OCI-LY3 (cell line): Measurements from ENCODE around the gene KARS1.
A peak's percentile ranks its signal among the peaks of the same experiment; 100 is the strongest.

ENCODE experiments used
- H2AFZ ChIP-seq: fragments of 200-600, 300-600 bp; shearing (Covaris generic); 2 replicates; pipeline ENCODE4 v1.6.0; 2014; ENCODE audit warnings: antibody characterized with exemption, low read depth, low read length
- H3K27ac ChIP-seq: fragments of 200-600, 300-600 bp; sonication (generic); 2 replicates; pipeline ENCODE4 v1.5.1; 2014; ENCODE audit warnings: mild to moderate bottlenecking, low read length, moderate library complexity, mixed read lengths
- H3K27me3 ChIP-seq: fragments of 200-600, 300-600 bp; sonication (generic); 2 replicates; pipeline ENCODE4 v1.6.1; 2014; ENCODE audit warnings: low read depth, low read length, mixed read lengths
- H3K36me3 ChIP-seq: fragments of 200-600, 300-600 bp; sonication (generic); replicated peaks from 2 replicates; pipeline ENCODE3; 2014; ENCODE audit warnings: low read depth, low read length, mixed read lengths
- H3K4me1 ChIP-seq: fragments of 300-600, 200-600 bp; sonication (generic); 2 replicates; pipeline ENCODE4 v1.6.1; 2014; ENCODE audit warnings: low read length, mixed read lengths
- H3K4me2 ChIP-seq: fragments of 200-600, 300-600 bp; sonication (generic); 2 replicates; pipeline ENCODE4 v1.6.1; 2014; ENCODE audit warnings: low read length, mixed read lengths
- H3K4me3 ChIP-seq: fragments of 300-600, 200-600 bp; sonication (generic); 2 replicates; pipeline ENCODE4 v1.5.1; 2014; ENCODE audit warnings: antibody characterized with exemption, mild to moderate bottlenecking, low read length, moderate library complexity
- H3K79me2 ChIP-seq: fragments of 300-600, 200-600 bp; shearing (Covaris generic); 2 replicates; pipeline ENCODE4 v1.6.1; 2014; ENCODE audit warnings: mild to moderate bottlenecking, low read length, mixed read lengths
- H3K9ac ChIP-seq: fragments of 300-600, 200-600 bp; shearing (Covaris generic); 2 replicates; pipeline ENCODE4 v1.6.0; 2014; ENCODE audit warnings: mild to moderate bottlenecking, low read length, moderate library complexity
- H3K9me3 ChIP-seq: fragments of 200-600, 300-600 bp; shearing (Covaris generic); 2 replicates; pipeline ENCODE4 v1.6.1; 2014; ENCODE audit warnings: low read length, mixed read lengths; ENCODE audit not compliant: insufficient read depth
- H4K20me1 ChIP-seq: fragments of 200-600, 300-600 bp; sonication (generic); 2 replicates; pipeline ENCODE4 v1.6.1; 2016; ENCODE audit warnings: low read length, mixed read lengths; ENCODE audit not compliant: insufficient read depth
- EZH2phosphoT487 ChIP-seq: fragments of 200-600 bp; shearing (Covaris generic); IDR thresholded peaks from 2 replicates; pipeline ENCODE4 v1.6.1; 2018; ENCODE audit warnings: antibody characterized with exemption, mixed run types, low read depth
- TF ChIP-seq, protein P1 (sequence below): fragments of 200-600, 300-600 bp; sonication (generic); IDR thresholded peaks from 2 replicates; pipeline ENCODE4 v1.5.1; 2014; ENCODE audit warnings: antibody characterized with exemption, low read length, low read depth

Gene KARS1

DNA sequence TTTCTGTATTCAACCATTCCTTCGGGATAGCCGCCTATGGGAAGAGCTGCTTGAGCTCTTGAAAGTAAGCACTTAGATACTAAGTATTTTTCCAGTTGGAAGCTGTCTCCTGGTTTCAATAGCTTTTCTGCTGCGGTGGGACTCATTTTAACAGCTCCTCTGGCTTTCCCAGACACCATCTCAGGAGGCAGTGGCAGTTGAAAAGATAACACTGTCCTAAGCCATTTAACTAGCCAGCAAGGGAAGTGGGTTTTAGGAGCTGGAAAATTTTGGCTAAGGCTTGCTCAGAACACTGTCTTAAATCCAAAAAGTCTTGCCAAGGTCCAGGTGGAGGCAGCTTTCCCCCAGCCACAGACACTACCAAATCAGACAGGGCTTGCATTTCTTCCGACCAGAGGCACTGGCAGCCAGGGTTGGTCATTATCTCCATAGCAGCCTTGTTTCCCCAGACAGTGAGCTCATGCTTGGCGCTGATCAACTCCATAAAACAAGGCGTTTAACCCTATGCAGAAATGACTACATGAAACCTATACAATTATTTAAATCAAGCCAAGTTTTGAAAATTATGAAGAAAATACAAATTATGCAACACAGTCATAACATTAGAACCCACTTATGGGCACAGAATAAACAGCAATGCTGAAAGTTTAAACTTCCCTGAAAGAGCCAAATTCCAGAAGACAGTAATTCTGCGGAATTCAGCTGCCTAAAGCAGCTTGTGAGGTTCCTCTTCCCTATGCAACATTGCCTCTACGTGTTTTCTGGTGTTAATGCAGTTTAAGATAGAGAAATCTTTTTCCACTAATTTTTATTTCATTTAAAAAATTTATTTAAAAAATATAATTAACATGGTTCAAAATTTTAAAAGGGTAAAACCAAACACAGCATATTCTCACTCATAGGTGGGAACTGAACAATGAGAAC is 56.3 kb downstream of the KARS1 start:
- no peak overlapping the region for H3K4me2 ChIP-seq
- no peak overlapping the region for H3K27ac ChIP-seq
- TF ChIP-seq, protein P1, sequence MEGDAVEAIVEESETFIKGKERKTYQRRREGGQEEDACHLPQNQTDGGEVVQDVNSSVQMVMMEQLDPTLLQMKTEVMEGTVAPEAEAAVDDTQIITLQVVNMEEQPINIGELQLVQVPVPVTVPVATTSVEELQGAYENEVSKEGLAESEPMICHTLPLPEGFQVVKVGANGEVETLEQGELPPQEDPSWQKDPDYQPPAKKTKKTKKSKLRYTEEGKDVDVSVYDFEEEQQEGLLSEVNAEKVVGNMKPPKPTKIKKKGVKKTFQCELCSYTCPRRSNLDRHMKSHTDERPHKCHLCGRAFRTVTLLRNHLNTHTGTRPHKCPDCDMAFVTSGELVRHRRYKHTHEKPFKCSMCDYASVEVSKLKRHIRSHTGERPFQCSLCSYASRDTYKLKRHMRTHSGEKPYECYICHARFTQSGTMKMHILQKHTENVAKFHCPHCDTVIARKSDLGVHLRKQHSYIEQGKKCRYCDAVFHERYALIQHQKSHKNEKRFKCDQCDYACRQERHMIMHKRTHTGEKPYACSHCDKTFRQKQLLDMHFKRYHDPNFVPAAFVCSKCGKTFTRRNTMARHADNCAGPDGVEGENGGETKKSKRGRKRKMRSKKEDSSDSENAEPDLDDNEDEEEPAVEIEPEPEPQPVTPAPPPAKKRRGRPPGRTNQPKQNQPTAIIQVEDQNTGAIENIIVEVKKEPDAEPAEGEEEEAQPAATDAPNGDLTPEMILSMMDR: no peak
- no peak for TF ChIP-seq EZH2phosphoT487

DNA sequence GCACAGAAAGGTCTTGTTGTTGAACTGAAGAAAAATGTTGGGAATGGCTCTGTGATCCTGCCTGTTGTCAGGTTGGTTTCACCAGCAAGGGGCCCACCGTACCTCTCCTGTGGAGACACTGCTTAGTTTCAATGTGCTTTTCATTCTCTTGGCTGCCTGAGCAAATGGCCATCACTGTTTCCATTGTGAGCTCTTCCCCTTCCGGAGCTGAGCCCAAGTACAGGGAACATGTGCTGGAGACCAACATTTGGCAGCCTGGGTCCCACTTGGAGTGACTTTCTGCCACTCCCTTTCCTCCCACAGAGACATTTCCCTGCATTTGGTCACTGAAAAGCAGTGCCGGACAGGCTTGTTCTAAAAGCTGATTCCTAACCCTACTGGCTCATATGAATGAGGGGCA is 58.2 kb downstream of the KARS1 start:
- H3K79me2 ChIP-seq: no peaks in the 10 kb centered on the region
- H3K27ac ChIP-seq: no peak overlapping the region
- no peak overlapping the region for H3K9ac ChIP-seq
- H3K9me3 ChIP-seq: no peaks in the 10 kb centered on the region
- H3K27me3 ChIP-seq: no peaks in the 10 kb centered on the region
- peaks cover 4% of the 10 kb centered on the region for H3K4me1 ChIP-seq
- H3K36me3 ChIP-seq: no peaks in the 10 kb centered on the region
- no peaks in the 10 kb centered on the region for H4K20me1 ChIP-seq
- H2AFZ ChIP-seq: no peak overlapping the region
- no peak for TF ChIP-seq EZH2phosphoT487
- no peak overlapping the region for H3K4me3 ChIP-seq
- no peak overlapping the region for H3K4me2 ChIP-seq

More for the DNA sequence above, 56.3 kb downstream of the KARS1 start:
- Histone ChIP-seq H2AFZ (no peak overlapping the region), H3K79me2 (no peaks in the 10 kb centered on the region), H3K4me1 (no peaks in the 10 kb centered on the region), H3K9me3 (no peaks in the 10 kb centered on the region), H3K4me3 (no peak overlapping the region), H4K20me1 (no peaks in the 10 kb centered on the region), H3K27me3 (no peaks in the 10 kb centered on the region), H3K9ac (no peak overlapping the region), H3K36me3 (no peaks in the 10 kb centered on the region)

DNA sequence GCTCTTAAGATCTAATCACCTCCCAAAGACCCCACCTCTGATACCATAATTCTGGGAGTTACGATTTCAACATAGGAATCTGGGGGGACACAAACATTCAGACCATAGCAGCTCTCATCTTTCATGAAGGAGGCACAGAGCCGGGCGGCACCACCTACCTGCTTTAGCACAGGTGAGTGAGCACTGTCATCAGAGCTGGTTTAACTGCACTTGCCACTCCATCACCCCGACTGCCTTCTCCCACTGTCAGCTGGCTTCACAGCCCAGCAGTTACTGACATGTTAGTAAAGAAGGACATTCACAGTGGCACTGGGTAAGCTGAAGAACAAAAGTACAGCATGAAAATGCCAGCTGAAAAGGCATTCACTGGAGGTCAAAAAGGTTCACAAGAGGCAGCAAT is 58.7 kb downstream of the KARS1 start:
- TF ChIP-seq, protein P1: no peak
- no peak for TF ChIP-seq EZH2phosphoT487
- no peak overlapping the region for H2AFZ ChIP-seq
- no peaks in the 10 kb centered on the region for H3K27me3 ChIP-seq
- H3K36me3 ChIP-seq: no peaks in the 10 kb centered on the region
- H3K4me1 ChIP-seq: peaks cover 10% of the 10 kb centered on the region
- no peak overlapping the region for H3K4me3 ChIP-seq
- H3K27ac ChIP-seq: no peak overlapping the region
- H3K9ac ChIP-seq: no peak overlapping the region
- H3K79me2 ChIP-seq: no peaks in the 10 kb centered on the region
- no peaks in the 10 kb centered on the region for H4K20me1 ChIP-seq
- H3K4me2 ChIP-seq: no peak overlapping the region
- no peaks in the 10 kb centered on the region for H3K9me3 ChIP-seq

DNA sequence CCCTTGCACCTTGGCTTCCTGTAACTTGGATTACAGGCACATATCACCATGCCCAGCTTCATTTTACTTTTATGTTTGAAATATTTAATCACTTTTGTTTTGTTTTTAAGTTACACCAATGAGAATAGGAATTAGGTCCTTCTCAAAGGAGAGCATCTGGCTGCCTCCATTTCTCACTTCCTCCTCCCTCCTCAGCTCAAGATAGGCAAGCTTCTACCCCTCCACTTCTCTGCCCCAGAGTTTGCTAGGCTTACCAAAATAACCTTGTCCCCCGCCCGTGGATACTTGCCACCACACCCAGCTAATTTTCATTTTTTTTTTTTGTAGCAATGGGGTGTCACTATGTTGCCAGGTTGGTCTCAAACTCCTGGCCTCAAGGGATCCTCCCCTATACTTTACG is 63.4 kb downstream of the KARS1 start:
- Histone ChIP-seq H4K20me1 (no peaks in the 10 kb centered on the region), H3K4me1 (peaks cover 15% of the 10 kb centered on the region), H3K79me2 (no peaks in the 10 kb centered on the region), H3K4me3 (no peak overlapping the region), H3K9me3 (no peaks in the 10 kb centered on the region), H3K36me3 (peaks cover 4% of the 10 kb centered on the region), H3K9ac (no peak overlapping the region), H2AFZ (no peak overlapping the region), H3K27me3 (no peaks in the 10 kb centered on the region), H3K27ac (peak overlapping the region; percentile 19; the same call in 1 of the 2 replicates), H3K4me2 (peak overlapping the region; percentile 55)
- TF ChIP-seq EZH2phosphoT487: no peak
- TF ChIP-seq, protein P1: no peak
